ENCODE data around the gene ZSWIM5.

DNA sequence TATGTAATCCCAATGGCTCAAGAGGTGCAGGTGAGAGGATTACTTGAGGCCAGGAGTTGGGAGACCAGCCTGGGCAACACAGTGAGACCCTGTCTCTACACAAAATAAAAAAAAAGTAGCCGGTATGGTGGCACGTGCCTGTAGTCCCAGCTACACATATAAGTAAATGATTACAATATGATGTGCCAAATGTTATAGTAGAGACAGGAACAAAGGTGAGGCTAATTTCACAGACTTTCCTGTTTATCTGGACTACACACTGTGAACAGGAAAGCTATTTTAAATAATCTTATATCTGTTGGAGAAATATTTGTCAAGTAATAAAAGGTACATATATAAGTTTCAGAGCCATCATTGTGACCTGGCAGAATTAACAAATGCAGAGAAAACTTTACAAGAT, 116.7 kb downstream of the ZSWIM5 start:
- TF ChIP-seq, protein P1, sequence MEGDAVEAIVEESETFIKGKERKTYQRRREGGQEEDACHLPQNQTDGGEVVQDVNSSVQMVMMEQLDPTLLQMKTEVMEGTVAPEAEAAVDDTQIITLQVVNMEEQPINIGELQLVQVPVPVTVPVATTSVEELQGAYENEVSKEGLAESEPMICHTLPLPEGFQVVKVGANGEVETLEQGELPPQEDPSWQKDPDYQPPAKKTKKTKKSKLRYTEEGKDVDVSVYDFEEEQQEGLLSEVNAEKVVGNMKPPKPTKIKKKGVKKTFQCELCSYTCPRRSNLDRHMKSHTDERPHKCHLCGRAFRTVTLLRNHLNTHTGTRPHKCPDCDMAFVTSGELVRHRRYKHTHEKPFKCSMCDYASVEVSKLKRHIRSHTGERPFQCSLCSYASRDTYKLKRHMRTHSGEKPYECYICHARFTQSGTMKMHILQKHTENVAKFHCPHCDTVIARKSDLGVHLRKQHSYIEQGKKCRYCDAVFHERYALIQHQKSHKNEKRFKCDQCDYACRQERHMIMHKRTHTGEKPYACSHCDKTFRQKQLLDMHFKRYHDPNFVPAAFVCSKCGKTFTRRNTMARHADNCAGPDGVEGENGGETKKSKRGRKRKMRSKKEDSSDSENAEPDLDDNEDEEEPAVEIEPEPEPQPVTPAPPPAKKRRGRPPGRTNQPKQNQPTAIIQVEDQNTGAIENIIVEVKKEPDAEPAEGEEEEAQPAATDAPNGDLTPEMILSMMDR (IDR thresholded peaks at IDR 0.05), result no peak
- no peak for TF ChIP-seq EZH2 (IDR thresholded peaks at IDR 0.05; ENCODE audit: borderline replicate concordance, insufficient read depth, low read depth, low read length, poor library complexity, severe bottlenecking)
